Fibroblast of peridontal ligament (primary cell): Measurements from ENCODE around the gene SLFN12L.
"Not testable (repeated sequence)": the region's sequence is repeated elsewhere in the genome, so short reads cannot be mapped to it uniquely, and the experiment has no call there.

Experiments used
- DNase-seq: peaks from one replicate; pipeline ENCODE4 v3.0.0-alpha.2; 2010; ENCODE audit errors: extremely low read depth

SLFN12L gene

GRCh38 chr17:35496451-35497290 lies 40.8 kb downstream of the SLFN12L start:
- DNase-seq: no peak

GRCh38 chr17:35493040-35493439 lies 44.4 kb downstream of the SLFN12L start:
- no peak for DNase-seq

- no peak for DNase-seq
Observed at GRCh38 chr17:35491417-35491816, 46.1 kb downstream of the SLFN12L start.

- no peak for DNase-seq
Observed at GRCh38 chr17:35489944-35490343, 47.5 kb downstream of the SLFN12L start.

GRCh38 chr17:35488991-35489390 lies 48.5 kb downstream of the SLFN12L start:
- DNase-seq: no peak

- DNase-seq: peak; percentile 34
Observed at GRCh38 chr17:35486920-35487732, 50.4 kb downstream of the SLFN12L start.

GRCh38 chr17:35479271-35479670 lies 58.2 kb downstream of the SLFN12L start:
- no peak for DNase-seq

- no peak for DNase-seq
Observed at GRCh38 chr17:35477248-35477647, 60.2 kb downstream of the SLFN12L start.

GRCh38 chr17:35476283-35476820 lies 61.1 kb downstream of the SLFN12L start:
- no peak for DNase-seq

GRCh38 chr17:35468475-35468874 lies 69.0 kb downstream of the SLFN12L start:
- DNase-seq: no peak

- no peak for DNase-seq
Observed at GRCh38 chr17:35467824-35468223, 69.7 kb downstream of the SLFN12L start.

- DNase-seq: no peak
Observed at GRCh38 chr17:35460354-35460851, 77.1 kb downstream of the SLFN12L start.

GRCh38 chr17:35454035-35454434 lies 83.4 kb downstream of the SLFN12L start:
- not testable (repeated sequence) for DNase-seq

GRCh38 chr17:35453171-35453570 lies 84.3 kb downstream of the SLFN12L start:
- no peak for DNase-seq

GRCh38 chr17:35449371-35449931 lies 88.0 kb downstream of the SLFN12L start:
- DNase-seq: peak; percentile 4

GRCh38 chr17:35448899-35449227 lies 88.6 kb downstream of the SLFN12L start:
- no peak for DNase-seq

GRCh38 chr17:35448214-35448898 lies 89.1 kb downstream of the SLFN12L start, which contains the start of gene SLFN13:
Gene SLFN13, minus strand, starts transcription at chr17:35448766. Its CDS starts 3,086 bp downstream, at chr17:35445680.
- peak; percentile 22 for DNase-seq

- no peak for DNase-seq
Observed at GRCh38 chr17:35447499-35447898, 90.0 kb downstream of the SLFN12L start.

GRCh38 chr17:35438433-35438832 lies 99.0 kb downstream of the SLFN12L start:
- DNase-seq: no peak

GRCh38 chr17:35433075-35433894 lies 104.2 kb downstream of the SLFN12L start:
- peak; percentile 99 for DNase-seq
